NCI-H128 (cell line): ENCODE results near the gene PHLPP1.

ENCODE experiments used
- DNase-seq: peaks from one replicate; lab custom pipeline; 2025; ENCODE audit not compliant: unreplicated experiment; lab: John Stamatoyannopoulos, UW

Gene PHLPP1

GRCh38 chr18:62933261-62933887 lies 218.0 kb downstream of the PHLPP1 start:
- DNase-seq, result no peak

GRCh38 chr18:62935994-62936393 lies 220.7 kb downstream of the PHLPP1 start:
- no peak for DNase-seq

GRCh38 chr18:62937065-62937464 lies 221.7 kb downstream of the PHLPP1 start:
- no peak for DNase-seq

GRCh38 chr18:62938006-62938405 lies 222.7 kb downstream of the PHLPP1 start:
- no peak for DNase-seq

- no peak for DNase-seq
These were observed 223.1 kb downstream of the PHLPP1 start for GRCh38 chr18:62938487-62938886.

GRCh38 chr18:62939433-62939832 lies 224.1 kb downstream of the PHLPP1 start:
- DNase-seq, result no peak

GRCh38 chr18:62939926-62940325 lies 224.6 kb downstream of the PHLPP1 start:
- no peak for DNase-seq

GRCh38 chr18:62942578-62942977 lies 227.2 kb downstream of the PHLPP1 start:
- no peak for DNase-seq

- DNase-seq, result no peak
These were observed 229.1 kb downstream of the PHLPP1 start for GRCh38 chr18:62944454-62944853.

- DNase-seq, result no peak
These were observed 233.4 kb downstream of the PHLPP1 start for GRCh38 chr18:62948788-62949187.

GRCh38 chr18:62950246-62950645 lies 234.9 kb downstream of the PHLPP1 start:
- DNase-seq, result no peak

- DNase-seq, result no peak
These were observed 237.5 kb downstream of the PHLPP1 start for GRCh38 chr18:62952807-62953206.

GRCh38 chr18:62953663-62954062 lies 238.3 kb downstream of the PHLPP1 start:
- no peak for DNase-seq

- DNase-seq, result no peak
These were observed 239.0 kb downstream of the PHLPP1 start for GRCh38 chr18:62954366-62954765.

GRCh38 chr18:62957885-62958472 lies 242.6 kb downstream of the PHLPP1 start:
- DNase-seq, result no peak

GRCh38 chr18:62959481-62959880 lies 244.1 kb downstream of the PHLPP1 start:
- no peak for DNase-seq

GRCh38 chr18:62963507-62963906 lies 248.2 kb downstream of the PHLPP1 start:
- DNase-seq, result no peak

GRCh38 chr18:62964432-62964831 lies 249.1 kb downstream of the PHLPP1 start:
- no peak for DNase-seq

GRCh38 chr18:62967089-62967488 lies 251.7 kb downstream of the PHLPP1 start:
- no peak for DNase-seq

GRCh38 chr18:62973689-62974088 lies 258.3 kb downstream of the PHLPP1 start:
- DNase-seq, result no peak

GRCh38 chr18:62974388-62974787 lies 259.0 kb downstream of the PHLPP1 start:
- DNase-seq, result no peak

- DNase-seq, result no peak
These were observed 259.8 kb downstream of the PHLPP1 start for GRCh38 chr18:62974928-62975675.
